Measurements from ENCODE around the gene POU5F1.

The POU5F1 gene

DNA sequence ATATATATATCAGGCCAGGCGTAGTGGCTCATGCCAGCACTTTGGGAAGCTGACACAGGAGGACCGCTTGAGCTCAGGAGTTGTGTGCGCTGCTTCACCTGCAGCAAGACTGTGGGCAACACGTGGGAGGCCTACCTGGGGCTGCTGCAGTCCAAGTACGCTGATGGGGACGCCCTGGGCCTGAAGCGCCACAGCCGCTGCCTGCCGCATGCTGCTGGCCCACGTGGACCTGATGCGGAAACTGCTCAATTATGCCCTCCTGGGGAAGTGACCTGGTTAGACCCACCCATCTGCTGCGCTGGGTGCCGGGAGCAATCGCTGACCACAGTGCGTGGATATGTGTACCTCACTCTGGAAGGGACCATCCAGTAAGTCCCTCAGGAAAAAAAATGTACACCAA, 29.8 kb downstream of the POU5F1 start:
- no peak for DNase-seq (ENCODE audit: low spot score)

DNA sequence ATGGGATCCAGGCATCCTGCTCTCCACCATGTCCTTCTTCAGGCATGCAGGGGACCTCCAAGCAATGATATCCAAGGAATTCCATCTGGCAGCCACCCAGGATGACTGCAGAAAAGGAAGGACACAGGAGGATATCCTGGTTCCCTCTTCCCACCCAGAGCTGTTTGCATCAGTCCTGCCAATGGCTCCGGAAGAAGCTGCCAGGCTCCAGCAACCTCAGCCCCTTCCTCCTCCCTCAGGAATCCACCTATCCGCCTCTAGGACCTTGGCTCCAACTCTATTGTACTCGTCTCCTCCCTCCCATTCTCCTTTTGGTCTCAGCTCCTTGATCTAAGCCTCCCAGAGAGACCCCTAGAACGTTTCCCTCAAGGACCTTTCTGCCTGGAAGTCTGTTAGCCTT, 30.9 kb downstream of the POU5F1 start:
- no peak for DNase-seq (ENCODE audit: low spot score)

DNA sequence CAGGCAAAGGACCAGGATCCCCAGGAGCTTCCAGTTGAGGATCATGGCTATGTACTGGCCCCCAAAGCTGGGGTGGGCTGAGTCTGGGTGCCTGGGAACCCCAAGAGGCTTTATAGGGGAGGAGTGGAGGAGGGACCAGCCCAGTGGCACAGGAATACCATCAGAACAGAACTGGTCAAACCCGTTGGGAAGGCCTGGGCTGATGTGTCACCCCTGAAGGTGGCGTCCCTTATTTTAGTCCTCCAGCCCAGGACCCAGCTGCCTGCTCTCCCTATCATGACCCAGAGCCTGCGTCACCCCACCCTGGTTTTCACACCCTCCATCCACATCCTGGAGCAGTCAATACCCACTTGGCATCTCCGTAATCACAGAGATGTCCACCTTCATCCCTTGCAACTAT, 31.5 kb downstream of the POU5F1 start, which contains the start of gene PSORS1C2:
TSS of gene PSORS1C2 (minus strand) at position 85 of the 400 bp plus-strand sequence. CDS start at position 45, 40 bp downstream.
- DNase-seq (ENCODE audit: low spot score): no peak

DNA sequence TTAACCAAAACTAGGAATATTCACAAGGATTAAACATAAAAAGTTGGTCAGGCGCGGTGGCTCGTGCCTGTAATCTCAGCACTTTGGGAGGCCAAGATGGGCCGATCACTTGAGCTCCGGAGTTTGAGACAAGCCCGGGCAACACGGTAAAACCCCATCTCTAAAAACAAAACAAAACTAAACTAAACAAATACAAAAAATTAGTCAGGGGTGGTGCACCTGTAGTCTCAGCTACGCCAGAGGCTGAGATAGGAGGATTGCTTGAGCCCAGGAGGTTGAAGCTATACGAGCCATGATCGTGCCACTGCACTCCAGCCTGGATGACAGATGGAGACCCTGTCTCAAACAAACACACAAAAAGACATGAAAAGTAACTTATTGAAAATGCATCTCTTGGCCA, 34.8 kb downstream of the POU5F1 start:
- DNase-seq (ENCODE audit: low spot score): no peak

DNA sequence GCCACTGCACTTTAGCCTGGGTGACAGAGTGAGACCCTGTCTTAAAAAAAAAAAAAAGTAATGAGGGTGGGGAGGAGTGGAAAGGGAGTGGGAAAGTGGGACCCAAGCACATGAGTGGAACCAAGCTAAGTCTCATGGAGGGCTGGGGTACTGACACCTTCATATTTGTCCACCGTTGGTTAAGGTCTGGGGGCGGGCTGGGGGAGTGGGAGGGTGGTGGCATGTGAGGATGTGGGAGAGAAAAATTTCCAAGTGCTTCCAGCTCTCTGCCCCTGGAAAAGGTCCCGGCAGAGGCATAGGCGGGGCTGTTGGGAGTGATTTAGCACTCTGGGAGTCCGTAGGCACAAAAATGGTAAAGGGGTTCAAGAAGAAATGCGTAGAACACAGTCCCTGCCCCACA, 37.7 kb downstream of the POU5F1 start:
- no peak for DNase-seq (ENCODE audit: low spot score)

DNA sequence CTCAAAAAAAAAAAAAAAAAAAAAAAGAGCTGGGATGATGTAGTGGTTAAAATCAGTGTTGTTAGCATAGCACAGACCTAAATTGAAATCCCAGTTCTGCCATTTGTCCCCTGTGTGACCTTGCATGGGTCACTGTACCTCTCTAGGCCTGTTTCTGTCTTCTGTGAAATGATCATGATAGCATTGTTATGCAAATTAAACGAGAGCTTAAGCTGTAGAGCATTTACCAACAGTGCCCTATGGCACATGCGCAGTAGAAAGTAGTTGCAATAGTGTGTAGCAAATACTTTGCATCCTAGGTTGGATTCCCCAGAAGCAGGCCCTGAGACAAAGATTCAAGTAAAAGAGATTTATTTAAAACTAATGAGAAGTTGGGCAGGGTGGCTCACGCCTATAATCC, 38.9 kb downstream of the POU5F1 start:
- DNase-seq (ENCODE audit: low spot score): no peak

DNA sequence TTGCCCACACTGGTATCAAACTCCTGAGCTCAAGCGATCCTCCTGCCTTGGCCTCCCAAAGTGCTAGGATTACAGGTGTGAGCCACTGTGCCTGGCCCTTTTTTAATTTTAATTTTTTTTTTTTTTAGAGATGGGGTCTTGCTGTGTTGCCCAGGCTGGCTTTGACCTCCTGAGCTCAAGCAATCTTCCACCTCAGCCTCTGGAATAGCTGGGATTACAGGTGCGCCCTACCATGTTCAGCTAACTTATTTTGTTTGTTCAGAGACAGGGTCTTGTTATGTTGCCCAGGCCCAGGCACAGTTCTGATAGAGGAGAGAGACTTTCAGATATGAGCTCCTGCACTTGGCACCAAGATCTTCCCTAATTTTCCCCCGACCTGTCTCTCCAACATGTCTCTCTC, 39.7 kb downstream of the POU5F1 start:
- DNase-seq (ENCODE audit: low spot score): no peak

DNA sequence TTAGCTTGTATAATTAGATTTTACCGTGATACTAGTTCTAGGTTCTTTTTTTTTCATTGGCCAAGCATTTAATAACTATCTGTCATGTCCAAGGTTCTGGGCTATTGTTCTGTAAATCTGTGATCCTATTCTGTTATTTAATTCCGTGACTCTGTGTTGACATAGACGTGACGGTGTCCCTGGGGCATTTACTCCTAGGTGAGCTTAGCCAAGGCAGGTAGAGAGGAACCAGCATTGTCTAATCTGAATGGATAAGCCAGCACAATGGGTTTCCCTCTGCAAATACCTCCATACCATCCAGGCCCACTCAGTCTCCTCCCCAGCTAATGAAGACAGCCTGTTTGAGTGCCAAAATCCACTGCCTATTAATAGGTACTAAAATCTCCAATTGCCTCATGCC, 41.4 kb downstream of the POU5F1 start:
- DNase-seq (ENCODE audit: low spot score): no peak

DNA sequence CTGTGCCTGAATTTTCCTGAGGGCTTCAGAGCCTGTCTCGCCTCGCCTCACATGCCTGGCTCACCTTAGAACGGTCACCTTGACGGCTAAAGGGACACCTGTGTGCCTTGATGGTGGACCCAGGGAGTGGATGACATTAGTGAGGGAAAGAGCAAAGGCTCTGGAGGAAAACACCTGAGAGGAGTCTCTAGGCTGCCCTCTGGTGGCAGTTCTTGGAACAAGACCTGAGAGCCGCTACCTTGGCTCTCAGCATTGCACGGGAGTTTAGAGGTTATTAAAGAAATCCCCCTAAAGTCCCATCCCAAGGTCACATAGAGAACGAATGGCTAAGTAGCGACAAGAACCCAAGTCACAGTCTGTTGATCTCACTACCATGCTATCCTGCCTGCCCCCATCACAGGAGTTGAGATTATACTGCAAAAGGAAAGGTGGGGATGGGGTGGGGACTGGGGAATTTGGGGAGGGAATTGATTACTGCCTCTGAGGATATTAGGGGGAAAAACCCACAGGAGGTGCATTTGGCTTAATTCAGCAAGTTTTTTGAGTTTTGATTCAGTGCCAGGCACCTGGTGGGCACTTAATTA, 42.3 kb downstream of the POU5F1 start:
- peak; percentile 77 for DNase-seq (ENCODE audit: low spot score)

DNA sequence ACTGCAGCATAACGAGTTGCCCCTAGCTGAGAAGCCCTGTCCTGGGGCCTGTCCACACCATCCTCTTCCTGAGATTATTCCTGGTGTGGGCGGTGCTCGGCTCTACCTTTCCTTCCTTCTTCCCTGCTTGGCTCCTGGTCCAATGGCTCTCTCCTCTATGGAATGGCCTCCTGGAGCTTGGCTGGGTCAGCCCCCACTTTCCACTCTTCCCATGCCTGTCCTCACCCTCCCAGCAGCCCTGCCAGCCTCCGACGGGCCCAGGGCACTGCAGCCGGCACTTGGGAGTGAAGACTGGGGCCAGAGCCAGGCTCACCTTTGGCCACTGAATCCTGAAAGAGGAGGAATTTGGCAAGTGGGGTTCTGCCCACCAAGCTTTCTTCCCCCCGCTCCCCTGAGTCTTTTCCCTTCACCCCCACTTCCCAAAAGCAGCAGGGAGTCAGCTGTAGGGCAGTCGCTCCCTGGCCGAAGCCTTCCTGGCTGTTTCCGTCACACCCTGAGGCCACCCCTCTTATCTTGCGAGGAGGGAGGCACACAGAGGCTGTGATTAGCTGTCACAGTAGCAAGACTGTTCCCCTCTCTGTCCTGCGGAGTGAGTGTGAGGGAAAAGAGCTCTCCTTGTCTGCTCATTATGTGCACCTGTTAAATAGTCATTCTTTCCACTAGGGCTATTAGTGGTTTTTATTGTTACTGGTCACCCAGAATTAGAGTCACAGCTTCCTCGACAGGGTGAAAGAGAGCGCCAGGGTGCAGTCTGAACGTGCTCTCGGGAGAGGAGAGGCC, 43.9 kb downstream of the POU5F1 start:
- DNase-seq (ENCODE audit: low spot score): no peak

DNA sequence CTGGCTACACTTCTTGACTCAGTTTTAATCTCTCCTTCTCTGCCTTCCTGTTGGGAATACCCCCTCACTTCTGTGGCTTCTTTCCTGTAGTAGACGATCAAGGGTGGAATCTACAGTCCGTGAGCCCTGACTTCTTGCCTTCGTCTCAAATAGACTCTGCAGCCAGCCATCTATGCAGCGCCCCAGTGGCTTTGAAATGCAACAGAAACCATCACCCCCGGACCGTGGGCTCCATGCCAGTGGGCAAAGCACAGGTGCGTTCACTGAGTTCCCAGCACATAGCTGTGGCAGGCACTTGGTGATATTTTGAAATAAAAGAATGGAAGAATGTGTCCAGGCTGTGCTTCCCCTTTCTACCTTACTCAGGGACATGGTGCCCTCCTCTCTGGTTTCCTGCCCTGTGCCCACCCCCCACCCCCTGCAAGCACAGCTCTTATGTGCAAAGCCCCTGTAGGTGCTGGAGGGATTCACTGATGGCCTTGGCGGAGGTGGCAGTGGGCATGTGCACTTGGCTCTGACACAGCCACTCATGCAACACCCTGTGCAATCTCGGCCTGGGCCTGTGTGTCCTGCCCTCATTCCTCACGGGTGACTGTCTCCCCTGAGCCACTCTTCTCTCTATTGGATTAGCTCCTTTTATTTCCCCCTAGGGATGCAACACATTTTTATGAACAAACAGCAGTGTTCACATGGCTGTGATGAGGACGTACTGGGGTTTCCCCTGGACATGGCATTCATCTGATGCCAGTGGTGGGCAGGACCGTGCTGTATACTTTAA, 44.7 kb downstream of the POU5F1 start:
- no peak for DNase-seq (ENCODE audit: low spot score)

DNA sequence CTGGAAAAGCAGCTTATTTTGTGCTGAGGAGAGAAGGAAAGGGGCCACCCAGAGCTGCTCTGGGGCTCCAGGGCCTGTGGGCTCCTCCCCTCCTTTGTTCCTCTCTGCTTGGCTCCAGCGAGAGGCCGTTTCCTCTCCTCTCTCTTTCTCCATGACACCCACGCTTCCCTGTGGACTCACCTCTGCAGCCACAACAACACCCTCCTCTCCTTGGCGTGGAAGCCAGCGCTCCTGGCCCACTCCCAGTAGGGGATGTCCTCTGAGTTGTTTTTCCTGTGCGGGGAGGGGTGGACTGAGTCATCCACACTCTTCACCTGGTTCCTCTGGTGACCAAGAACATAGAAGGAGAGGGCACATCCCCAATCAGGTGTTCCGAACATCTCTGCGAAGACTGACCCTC, 45.3 kb downstream of the POU5F1 start:
- no peak for DNase-seq (ENCODE audit: low spot score)

DNA sequence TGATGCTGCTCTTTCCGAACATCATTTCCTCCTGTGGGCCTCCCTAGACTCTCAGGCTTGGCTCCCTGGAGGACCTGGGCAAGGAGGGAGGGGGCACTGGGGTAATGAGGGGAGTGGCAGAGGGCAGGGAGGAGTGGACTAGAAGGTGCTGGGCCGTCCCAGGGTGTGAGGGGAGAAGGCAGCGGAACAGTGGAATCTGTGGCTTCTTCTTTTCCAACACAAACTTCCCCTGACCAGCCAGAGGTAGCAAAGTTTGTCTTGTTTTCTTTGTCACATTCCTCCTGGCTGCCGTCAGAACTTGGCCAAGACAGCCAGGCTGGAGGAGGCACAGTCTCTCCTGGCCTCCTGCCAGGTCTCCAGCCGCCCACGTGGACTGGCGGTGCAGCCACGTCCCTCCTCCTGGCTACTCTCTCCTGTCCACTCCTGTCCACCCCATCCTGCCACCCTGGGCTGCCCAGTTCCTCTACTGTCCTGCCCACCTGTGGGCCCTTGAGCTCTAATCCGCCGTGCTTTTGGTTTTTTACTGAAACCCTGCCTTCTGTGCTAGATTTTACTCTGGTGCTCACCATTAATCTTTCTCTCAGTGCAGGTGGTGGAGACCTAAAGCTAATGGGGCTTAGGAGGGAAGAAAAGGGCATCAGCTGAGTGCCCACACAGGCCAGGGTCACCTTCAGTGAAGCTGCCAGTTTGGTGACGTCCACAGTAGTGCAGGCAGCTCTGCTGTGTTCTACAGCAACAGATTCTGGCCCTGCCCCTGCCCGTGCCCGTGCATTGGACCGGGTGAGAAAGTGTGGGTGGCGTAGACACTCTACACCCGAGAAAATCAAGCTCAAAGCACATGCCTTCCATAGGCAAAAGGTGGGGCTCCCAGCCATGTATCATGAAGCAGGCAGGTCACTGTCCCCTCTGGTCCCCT, 47.4 kb downstream of the POU5F1 start:
- no peak for DNase-seq (ENCODE audit: low spot score)

DNA sequence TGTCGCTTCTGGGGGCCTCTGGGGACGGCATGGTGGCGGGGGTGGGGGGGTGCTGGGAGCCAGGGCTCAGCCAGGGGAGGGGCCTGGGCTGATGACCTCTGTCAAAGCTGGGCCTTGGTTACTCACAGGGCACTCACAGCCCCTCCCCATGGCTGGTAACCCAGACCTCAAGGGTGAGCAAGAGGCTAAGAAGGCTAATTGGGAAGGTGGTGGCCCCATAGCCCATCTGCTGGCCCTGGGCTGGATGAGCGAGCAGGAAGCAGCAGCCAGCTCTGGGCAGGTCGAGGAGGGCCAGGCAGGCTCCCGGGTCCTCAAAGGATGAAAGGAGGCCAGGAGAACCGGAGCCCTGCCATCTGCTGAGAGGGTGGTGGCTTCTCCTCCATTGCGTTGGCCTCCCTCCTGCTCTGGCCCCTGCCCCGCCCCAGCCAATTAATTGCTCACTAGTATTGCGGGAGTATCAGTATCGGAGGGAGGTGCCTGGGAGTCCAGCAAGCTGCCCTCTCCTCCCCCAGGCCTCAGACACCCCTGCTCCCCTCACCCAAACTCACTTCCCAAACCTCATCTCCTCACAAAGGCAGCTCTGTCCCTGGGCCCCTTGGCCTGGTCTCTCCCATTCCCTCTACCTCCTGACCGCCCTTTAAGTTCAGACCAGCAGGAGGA, 49.2 kb downstream of the POU5F1 start:
- no peak for DNase-seq (ENCODE audit: low spot score)

DNA sequence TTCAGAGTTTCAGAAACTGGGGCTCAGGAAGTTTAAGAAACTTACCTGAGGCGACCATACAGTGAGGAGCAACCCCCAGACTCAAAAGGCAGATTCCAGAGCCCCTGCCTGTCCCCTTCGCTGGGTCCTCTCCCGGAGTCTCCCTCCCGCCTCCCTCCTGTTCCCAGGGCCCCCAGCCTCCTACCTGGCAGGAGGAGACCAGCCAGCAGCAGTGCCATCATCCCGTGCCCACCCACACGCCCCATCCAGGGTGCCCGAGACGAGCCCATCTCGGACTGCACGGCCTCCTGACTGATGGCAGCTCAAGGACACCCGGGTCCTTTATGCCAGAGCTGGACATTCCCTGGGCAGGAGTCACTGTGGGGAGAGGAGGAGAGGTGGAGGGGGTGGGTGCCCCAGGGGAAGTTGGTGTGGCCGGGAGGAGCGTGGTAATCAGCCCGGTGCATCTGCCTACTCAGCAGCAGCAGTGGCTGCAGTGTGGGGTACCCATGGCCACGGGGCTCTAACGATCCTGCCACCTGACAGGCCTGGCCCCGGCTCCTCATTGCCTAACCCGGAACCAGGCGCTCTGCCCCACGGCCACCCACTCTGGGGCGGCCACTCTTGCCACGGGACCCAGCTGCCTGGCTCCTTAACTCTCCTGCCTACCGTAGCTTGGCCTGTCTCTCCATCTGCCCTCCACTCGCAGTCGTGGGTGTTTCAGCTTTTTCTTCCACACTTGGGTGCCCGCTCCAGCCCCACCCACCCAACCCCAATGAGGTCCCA, 50.1 kb downstream of the POU5F1 start, which contains the start of gene CDSN:
TSS of gene CDSN (minus strand) at position 296 of the 765 bp plus-strand sequence. CDS start at position 269, 27 bp downstream.
- DNase-seq (ENCODE audit: low spot score): no peak

DNA sequence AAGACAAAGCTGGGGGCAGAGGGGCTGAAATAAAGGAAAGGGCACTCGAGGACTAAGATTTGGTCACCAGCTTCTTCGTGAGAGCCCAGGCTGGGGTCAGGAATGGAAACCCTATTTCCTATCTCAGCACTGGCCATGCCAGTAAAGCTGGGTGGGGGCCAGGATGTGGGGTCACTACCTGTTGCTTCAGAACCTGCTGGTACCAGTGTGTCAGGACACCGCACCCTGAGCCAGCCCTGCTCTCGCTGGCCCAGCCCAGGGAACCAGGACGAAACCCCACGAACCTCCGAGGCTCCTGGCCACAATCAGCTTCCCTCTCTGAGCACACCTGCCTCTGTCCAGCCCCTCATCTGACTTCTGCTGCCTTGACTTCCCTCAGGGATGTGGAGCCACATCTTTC, 52.3 kb downstream of the POU5F1 start:
- DNase-seq (ENCODE audit: low spot score): no peak

DNA sequence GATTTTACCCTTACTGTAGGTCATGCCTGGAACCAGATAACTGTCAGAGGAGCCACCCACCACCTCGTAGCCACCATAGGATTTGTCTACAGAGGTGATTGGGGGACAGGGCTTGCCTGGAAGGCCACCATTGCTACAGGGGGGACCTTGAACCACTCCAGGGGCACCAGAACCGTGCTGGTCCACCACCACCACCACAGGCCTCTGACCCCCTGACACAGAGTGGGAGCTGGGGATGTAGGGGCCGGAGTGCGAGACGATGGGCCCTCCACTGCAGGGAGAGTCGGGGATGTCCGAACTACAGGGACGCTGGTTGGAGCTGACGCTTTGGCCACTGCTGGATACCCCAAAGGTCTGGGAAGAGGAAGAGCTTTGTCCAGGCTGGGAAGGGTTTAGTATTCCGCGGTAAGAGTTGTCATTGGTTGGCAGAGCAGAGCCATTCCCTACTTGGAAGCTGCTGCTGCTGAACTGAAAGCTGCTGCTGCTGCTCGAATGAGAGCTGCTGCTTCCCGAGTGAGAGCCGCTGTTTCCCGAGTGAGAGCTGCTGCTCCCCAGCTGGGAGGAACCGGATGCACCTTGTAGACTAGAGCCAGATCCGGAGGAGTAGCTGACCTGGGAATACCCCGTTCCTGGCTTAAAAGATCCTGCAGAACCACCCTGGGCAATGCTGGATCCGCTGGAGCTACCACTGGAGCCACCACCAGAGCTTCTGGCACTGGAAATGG, 53.7 kb downstream of the POU5F1 start:
- no peak for DNase-seq (ENCODE audit: low spot score)

DNA sequence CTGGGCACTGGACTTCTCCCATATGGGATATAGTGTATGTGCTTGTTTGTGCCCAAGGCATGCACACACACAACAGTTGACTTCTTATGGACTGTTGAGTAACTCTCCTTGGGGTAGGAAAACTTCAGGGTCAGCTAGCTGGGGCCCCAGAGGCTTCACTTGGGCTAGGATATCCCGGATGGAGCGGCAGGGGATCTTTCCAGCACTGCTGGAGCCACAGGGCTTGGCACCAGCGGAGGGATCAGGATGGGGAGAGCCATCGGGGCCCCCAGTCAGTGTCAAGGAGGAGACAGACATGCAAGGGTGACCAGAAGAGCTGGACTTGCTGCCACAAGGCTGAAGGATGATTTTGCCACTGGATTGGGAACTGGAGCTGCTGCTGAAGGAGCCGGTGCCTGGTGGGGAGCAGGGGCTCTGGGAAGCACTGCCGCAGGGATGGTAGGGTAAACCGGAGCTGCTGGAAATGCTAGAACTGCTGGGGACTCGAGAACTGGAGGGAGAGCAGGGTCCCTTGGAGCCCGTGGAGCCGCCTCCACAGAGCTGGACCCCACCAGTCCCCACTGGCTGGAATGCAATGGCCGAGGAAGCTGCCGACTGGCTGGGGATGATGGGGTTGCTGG, 54.4 kb downstream of the POU5F1 start:
- no peak for DNase-seq (ENCODE audit: low spot score)

Measured in CD4-positive, alpha-beta T cell treated with Interleukin-2 at 100 ng/mL for 4 hours (primary cell).